GM12873 (cell line): ENCODE data around the gene MORN1.

ENCODE experiments used
- TF ChIP-seq, protein P1 (sequence below): IDR thresholded peaks from 2 replicates; pipeline ENCODE4 v1.5.1; 2012; ENCODE audit warnings: low read depth, mild to moderate bottlenecking, moderate library complexity, low read length, control low read depth; ENCODE audit not compliant: insufficient read depth; ENCODE audit errors: missing control alignments

The MORN1 gene

DNA sequence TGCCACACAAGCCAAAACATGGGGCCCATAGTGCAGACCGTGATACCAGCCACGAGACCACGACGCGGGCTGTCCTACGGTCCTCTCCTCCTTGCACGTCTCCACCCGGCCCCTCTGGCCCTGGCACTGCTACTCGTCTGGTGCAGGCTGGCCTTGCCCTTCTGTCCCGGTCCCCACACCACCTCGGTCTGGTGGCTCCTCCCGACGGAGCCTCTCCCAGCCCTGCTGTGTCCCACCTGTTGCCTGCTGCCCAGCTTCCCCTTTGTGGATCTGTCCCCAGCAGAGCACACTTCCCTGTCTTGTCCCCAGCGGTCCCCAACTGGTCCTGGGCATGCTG is 50.5 kb downstream of the MORN1 start:
- TF ChIP-seq, protein P1, sequence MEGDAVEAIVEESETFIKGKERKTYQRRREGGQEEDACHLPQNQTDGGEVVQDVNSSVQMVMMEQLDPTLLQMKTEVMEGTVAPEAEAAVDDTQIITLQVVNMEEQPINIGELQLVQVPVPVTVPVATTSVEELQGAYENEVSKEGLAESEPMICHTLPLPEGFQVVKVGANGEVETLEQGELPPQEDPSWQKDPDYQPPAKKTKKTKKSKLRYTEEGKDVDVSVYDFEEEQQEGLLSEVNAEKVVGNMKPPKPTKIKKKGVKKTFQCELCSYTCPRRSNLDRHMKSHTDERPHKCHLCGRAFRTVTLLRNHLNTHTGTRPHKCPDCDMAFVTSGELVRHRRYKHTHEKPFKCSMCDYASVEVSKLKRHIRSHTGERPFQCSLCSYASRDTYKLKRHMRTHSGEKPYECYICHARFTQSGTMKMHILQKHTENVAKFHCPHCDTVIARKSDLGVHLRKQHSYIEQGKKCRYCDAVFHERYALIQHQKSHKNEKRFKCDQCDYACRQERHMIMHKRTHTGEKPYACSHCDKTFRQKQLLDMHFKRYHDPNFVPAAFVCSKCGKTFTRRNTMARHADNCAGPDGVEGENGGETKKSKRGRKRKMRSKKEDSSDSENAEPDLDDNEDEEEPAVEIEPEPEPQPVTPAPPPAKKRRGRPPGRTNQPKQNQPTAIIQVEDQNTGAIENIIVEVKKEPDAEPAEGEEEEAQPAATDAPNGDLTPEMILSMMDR = no peak

DNA sequence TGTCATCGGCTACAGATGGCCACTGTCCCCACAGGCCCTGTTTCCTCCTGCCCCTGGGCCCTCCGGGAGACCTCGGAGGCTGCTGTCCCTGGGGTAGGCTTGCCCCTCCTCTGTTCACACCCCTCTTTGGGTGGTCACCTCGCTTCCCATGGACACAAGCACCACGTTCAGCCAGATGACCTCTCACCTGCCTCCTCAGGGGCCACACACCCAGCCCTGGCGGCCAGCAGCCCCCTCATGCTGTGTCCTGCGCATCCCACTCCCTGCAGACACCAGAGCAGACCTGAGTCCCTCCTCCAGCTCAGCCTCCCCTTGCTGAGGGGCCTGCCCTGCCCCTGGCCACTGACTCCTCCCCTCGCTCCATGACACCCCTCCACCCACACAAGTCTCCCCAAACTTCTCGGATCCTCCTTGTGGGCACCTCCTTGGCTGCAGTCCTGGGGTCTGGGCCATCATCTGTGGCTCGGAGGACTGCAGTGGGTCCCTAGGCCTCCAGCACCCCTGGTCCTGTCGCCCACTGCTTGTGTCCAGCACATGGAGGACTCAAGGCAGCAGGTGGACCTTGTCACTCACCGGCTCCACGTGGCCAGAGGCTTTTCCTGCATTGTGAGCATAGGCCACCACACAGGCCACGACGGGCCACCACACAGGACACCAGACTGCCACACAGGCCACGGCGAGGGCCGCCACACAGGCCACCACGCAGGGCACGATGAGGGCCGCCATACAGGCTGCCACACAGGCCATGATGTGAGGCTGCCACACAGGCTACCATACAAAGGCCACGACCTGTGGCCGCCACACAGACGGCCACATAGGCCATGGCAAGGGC is 51.1 kb downstream of the MORN1 start:
- TF ChIP-seq, protein P1 = no peak

DNA sequence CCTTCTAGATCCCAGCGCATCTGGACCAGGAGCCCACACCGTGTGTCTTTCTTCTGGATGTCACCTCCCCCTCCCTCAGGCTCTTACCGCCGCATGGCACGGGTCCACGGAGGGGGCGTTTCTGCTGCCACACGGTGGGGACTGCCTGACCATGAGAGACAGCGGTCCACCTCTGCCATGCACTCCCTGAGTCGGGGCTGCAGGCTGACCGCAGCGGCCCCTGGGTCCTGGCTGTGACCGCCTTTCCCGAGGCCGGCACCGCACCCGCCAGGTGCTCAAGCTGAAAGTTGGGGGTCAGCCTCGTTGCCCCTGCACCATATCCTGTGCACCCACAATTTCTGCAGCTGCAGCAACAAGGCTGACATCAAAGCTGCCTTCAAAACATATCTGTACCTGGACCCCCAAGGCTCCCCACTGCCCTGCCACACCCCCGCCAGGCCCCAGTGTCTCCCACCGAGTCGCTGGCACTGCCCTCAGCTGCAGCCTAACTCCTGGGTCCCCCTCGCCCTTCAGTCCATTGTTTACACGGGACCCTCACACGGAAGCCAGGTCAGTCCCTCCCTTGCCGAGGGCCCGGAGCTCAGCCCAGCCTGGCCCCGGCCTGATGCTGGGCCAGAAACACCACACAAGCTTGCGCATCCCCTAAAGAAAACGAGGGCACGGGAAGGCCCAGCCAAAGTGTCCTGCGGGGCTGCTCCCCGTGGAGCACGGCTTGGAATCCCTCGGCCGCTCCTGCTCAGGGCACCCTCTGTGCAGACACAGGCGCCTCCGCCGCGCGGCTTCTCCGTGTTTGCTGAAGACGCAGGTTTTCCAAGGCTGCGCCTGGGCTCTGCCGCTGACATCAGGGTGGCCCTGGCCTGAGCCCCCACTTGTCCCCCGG is 51.9 kb downstream of the MORN1 start:
- TF ChIP-seq, protein P1 = no peak

DNA sequence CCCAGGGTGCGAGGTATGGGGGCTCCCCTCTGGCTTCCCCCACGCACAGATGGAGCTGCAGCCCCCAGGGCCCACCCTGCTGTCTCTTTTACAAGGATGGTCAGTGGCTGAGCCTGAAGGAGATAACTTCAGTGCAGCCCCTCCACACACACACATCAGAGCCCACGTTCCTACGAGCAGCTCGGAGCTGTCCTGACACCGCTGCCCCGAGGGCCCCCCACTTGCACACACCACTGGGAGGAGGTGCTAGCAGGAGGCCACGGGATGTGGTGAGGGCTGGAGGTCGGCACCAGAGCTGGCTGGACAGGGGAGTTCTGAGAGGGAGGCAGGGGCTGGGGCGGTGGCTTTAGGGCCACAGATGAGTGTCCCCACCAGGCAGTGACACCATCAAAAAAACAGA is 53.9 kb downstream of the MORN1 start:
- TF ChIP-seq, protein P1 = no peak

DNA sequence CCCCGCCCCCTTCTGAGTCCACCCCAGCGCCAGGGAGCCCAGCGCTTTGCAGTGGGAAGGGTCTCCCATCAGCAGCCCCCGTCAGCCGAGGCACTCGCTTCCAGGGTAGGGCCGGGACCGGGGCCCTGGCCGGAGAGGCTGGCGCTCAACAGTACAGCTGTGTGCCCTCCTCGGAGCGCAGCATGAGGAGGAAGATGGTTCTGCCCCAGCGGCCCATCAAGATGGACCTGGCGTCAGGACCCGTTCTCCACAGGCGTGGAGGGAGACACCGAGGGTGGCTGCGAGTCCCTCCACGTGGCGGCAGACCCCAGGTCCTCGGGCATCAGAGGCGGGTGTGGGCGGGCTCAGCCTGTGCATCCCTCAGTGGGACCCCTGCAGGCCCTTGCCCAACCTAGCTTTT is 54.3 kb downstream of the MORN1 start:
- TF ChIP-seq, protein P1 = no peak

DNA sequence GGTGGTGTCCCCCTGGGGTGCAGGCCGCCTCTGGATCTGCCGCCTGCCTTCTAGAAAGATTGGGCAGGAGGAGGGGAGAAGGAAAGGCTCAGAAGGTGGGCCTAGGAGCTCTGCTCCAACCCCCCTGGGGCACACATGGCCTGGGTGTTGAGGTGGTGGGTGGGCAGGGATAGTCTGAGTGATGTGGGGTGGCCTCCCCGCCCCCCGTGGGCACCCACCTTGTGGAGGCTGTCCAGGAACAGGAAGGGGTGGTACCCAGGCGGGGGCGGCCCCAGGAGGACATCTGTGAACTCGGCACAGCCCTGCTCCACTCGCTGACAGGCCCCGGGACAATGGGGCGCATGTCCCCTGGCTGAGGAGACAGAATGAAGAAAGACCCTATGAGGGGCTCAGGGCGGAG is 54.9 kb downstream of the MORN1 start:
- TF ChIP-seq, protein P1 = no peak

DNA sequence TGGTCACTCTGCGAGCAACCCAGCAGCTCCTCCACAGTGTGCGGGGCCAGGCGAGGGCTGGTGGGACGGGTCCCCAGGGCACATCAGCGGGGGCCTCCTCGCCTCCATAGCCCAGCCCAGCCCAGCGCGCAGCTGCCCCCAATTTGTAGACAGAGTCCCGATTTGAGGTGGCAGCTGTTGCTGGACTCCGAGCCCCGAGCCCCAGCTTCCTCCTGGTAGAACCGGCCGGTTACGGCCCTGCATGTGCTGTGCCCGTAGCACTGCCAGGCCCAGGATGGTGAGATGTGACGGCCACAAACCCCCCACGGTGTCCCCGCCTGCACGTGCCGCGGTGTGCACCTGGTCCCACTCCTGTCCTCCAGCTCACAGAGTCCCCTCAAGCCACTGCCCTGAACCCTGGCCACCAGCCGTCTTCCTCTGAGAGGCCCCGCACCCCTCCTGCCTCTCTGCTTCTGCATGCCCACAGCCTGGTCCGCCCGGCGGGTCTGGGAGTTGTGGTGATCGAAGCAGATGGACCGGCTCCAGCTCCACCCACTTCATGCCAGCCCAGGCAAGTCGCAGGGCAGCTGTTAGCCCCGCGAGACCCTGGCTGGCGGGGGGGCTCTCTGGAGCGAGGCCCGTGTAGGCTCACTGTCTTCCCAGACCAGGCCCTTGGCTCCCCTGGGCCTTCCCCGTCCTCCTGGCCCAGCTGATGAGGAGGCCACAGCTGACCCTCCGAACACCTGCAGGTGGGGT is 55.5 kb downstream of the MORN1 start:
- TF ChIP-seq, protein P1 = no peak
